ENCODE data around the gene SMIM5.

Gene SMIM5

GRCh38 chr17:75630071-75630917 is 2.9 kb upstream of the SMIM5 start:
- TF ChIP-seq CREB1 (IDR thresholded peaks at IDR 0.05; ENCODE audit: low read depth), result no peak
- TF ChIP-seq NFIC (IDR thresholded peaks at IDR 0.05), result no peak
- no peak for TF ChIP-seq TAF1 (IDR thresholded peaks at IDR 0.05; ENCODE audit: low read depth)
- no peak for TF ChIP-seq RAD21 (IDR thresholded peaks at IDR 0.05; ENCODE audit: low read depth)
- no peak for TF ChIP-seq ZBTB7A (IDR thresholded peaks at IDR 0.05; ENCODE audit: low read depth)
- no peak for TF ChIP-seq TCF12 (IDR thresholded peaks at IDR 0.05; ENCODE audit: low read depth)
- no peak for TF ChIP-seq YY1 (IDR thresholded peaks at IDR 0.05; ENCODE audit: low read depth)
- no peak for TF ChIP-seq MAX (IDR thresholded peaks at IDR 0.05)
- TF ChIP-seq TEAD4 (IDR thresholded peaks at IDR 0.05), result no peak
- TF ChIP-seq USF1 (IDR thresholded peaks at IDR 0.05), result no peak

GRCh38 chr17:75631353-75631752 is 1.9 kb upstream of the SMIM5 start:
- TF ChIP-seq NFIC (IDR thresholded peaks at IDR 0.05), result no peak
- TF ChIP-seq YY1 (IDR thresholded peaks at IDR 0.05; ENCODE audit: low read depth), result no peak
- TF ChIP-seq TAF1 (IDR thresholded peaks at IDR 0.05; ENCODE audit: low read depth), result no peak
- TF ChIP-seq TEAD4 (IDR thresholded peaks at IDR 0.05), result no peak
- no peak for TF ChIP-seq FOXM1 (IDR thresholded peaks at IDR 0.05; ENCODE audit: borderline replicate concordance, low read depth)
- TF ChIP-seq EP300 (IDR thresholded peaks at IDR 0.05; ENCODE audit: borderline replicate concordance), result no peak
- no peak for TF ChIP-seq ZBTB7A (IDR thresholded peaks at IDR 0.05; ENCODE audit: low read depth)

DNA sequence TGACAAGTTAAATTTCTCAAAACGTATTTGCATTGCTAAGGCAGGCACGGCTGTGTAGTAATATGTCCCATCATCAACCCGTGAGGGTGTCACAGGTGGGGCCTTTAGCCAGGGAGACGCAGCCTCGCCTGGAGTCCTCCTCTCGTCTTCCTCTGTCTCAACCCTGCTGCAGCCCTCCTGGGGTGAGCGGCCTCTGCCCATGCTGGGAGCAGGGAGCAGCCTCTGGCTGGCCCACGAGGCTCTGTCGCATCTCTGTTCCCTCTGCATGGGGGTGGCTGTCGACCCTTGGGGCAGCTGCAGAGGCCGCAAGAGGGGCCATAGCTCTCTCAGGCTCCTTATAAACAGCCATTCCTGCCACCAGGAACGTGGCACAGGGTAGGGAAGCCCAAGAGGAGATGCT is 806 bp upstream of the SMIM5 start:
- TF ChIP-seq YY1 (IDR thresholded peaks at IDR 0.05; ENCODE audit: low read depth) (no peak), TEAD4 (IDR thresholded peaks at IDR 0.05) (no peak), TAF1 (IDR thresholded peaks at IDR 0.05; ENCODE audit: low read depth) (no peak), MAX (IDR thresholded peaks at IDR 0.05) (no peak), USF1 (IDR thresholded peaks at IDR 0.05) (no peak), CEBPB (IDR thresholded peaks at IDR 0.05) (no peak), EP300 (IDR thresholded peaks at IDR 0.05; ENCODE audit: borderline replicate concordance) (no peak), CREB1 (IDR thresholded peaks at IDR 0.05; ENCODE audit: low read depth) (no peak), REST (IDR thresholded peaks at IDR 0.05; ENCODE audit: low read depth) (no peak), NFIC (IDR thresholded peaks at IDR 0.05) (no peak), TCF12 (IDR thresholded peaks at IDR 0.05; ENCODE audit: low read depth) (no peak), RAD21 (IDR thresholded peaks at IDR 0.05; ENCODE audit: low read depth) (no peak), FOXM1 (IDR thresholded peaks at IDR 0.05; ENCODE audit: borderline replicate concordance, low read depth) (no peak), ZBTB7A (IDR thresholded peaks at IDR 0.05; ENCODE audit: low read depth) (no peak), EGR1 (IDR thresholded peaks at IDR 0.05) (no peak)

GRCh38 chr17:75633486-75634375 is 497 bp downstream of the SMIM5 start:
- TF ChIP-seq RAD21 (IDR thresholded peaks at IDR 0.05; ENCODE audit: low read depth), result peak; percentile 57
- TF ChIP-seq MAX (IDR thresholded peaks at IDR 0.05), result peak; percentile 98
- TF ChIP-seq TCF12 (IDR thresholded peaks at IDR 0.05; ENCODE audit: low read depth), result peak; percentile 73
- no peak for TF ChIP-seq REST (IDR thresholded peaks at IDR 0.05; ENCODE audit: low read depth)
- TF ChIP-seq FOXM1 (IDR thresholded peaks at IDR 0.05; ENCODE audit: borderline replicate concordance, low read depth), result no peak
- peak; percentile 73 for TF ChIP-seq ZBTB7A (IDR thresholded peaks at IDR 0.05; ENCODE audit: low read depth)
- peak; percentile 70; the same call in 1 of the 2 replicates for TF ChIP-seq EGR1 (IDR thresholded peaks at IDR 0.05)

- TF ChIP-seq MAX (IDR thresholded peaks at IDR 0.05), result no peak
- no peak for TF ChIP-seq TAF1 (IDR thresholded peaks at IDR 0.05; ENCODE audit: low read depth)
- no peak for TF ChIP-seq TEAD4 (IDR thresholded peaks at IDR 0.05)
Observed at GRCh38 chr17:75634376-75634740, 1.1 kb downstream of the SMIM5 start.

All from Ishikawa (cell line).